GM12891 (cell line): Measurements from ENCODE around the gene YTHDF1.

ENCODE experiments used
- POLR2A ChIP-seq: IDR thresholded peaks from 2 replicates; pipeline ENCODE4 v1.6.1; 2011; ENCODE audit warnings: low read depth, low read length, control low read depth
- POLR2AphosphoS5 ChIP-seq: IDR thresholded peaks from 2 replicates; pipeline ENCODE4 v1.6.1; 2011; ENCODE audit warnings: low read depth, low read length, control low read depth

GRCh38 chr20:63260521-63260920 lies 44.6 kb upstream of the YTHDF1 start:
- TF ChIP-seq POLR2A = no peak
- TF ChIP-seq POLR2AphosphoS5 = no peak
